ENCODE measurements around the gene MBOAT2.
"Not testable (repeated sequence)": the region's sequence is repeated elsewhere in the genome, so short reads cannot be mapped to it uniquely, and the experiment has no call there.

Gene MBOAT2

GRCh38 chr2:8965216-8965969 is 38.1 kb downstream of the MBOAT2 start:
- DNase-seq (ENCODE audit: low read depth in 2 of 3, low spot score in 2 of 3) = no peak

GRCh38 chr2:8962890-8963289 is 40.6 kb downstream of the MBOAT2 start:
- DNase-seq (ENCODE audit: low read depth in 2 of 3, low spot score in 2 of 3) = no peak

- no peak for DNase-seq (ENCODE audit: low read depth in 2 of 3, low spot score in 2 of 3)
These were observed 45.9 kb downstream of the MBOAT2 start for GRCh38 chr2:8957628-8958027.

- DNase-seq (ENCODE audit: low read depth in 2 of 3, low spot score in 2 of 3) = no peak
These were observed 46.7 kb downstream of the MBOAT2 start for GRCh38 chr2:8956774-8957173.

GRCh38 chr2:8954990-8955389 is 48.5 kb downstream of the MBOAT2 start:
- no peak for DNase-seq (ENCODE audit: low read depth in 2 of 3, low spot score in 2 of 3)

GRCh38 chr2:8953525-8953924 is 50.0 kb downstream of the MBOAT2 start:
- DNase-seq (ENCODE audit: low read depth in 2 of 3, low spot score in 2 of 3) = no peak

- DNase-seq (ENCODE audit: low read depth in 2 of 3, low spot score in 2 of 3) = no peak
These were observed 63.9 kb downstream of the MBOAT2 start for GRCh38 chr2:8939486-8940114.

- no peak for DNase-seq (ENCODE audit: low read depth in 2 of 3, low spot score in 2 of 3)
These were observed 65.1 kb downstream of the MBOAT2 start for GRCh38 chr2:8938384-8938783.

GRCh38 chr2:8935982-8936381 is 67.5 kb downstream of the MBOAT2 start:
- no peak for DNase-seq (ENCODE audit: low read depth in 2 of 3, low spot score in 2 of 3)

GRCh38 chr2:8934338-8934737 is 69.1 kb downstream of the MBOAT2 start:
- no peak for DNase-seq (ENCODE audit: low read depth in 2 of 3, low spot score in 2 of 3)

- DNase-seq (ENCODE audit: low read depth in 2 of 3, low spot score in 2 of 3) = no peak
These were observed 70.8 kb downstream of the MBOAT2 start for GRCh38 chr2:8932702-8933101.

- not testable (repeated sequence) for DNase-seq (ENCODE audit: low read depth in 2 of 3, low spot score in 2 of 3)
These were observed 73.3 kb downstream of the MBOAT2 start for GRCh38 chr2:8930185-8930584.

GRCh38 chr2:8929128-8929527 is 74.4 kb downstream of the MBOAT2 start:
- no peak for DNase-seq (ENCODE audit: low read depth in 2 of 3, low spot score in 2 of 3)

- DNase-seq (ENCODE audit: low read depth in 2 of 3, low spot score in 2 of 3) = no peak
These were observed 75.7 kb downstream of the MBOAT2 start for GRCh38 chr2:8927510-8928455.

GRCh38 chr2:8926356-8926755 is 77.1 kb downstream of the MBOAT2 start:
- no peak for DNase-seq (ENCODE audit: low read depth in 2 of 3, low spot score in 2 of 3)

GRCh38 chr2:8925411-8925810 is 78.1 kb downstream of the MBOAT2 start:
- no peak for DNase-seq (ENCODE audit: low read depth in 2 of 3, low spot score in 2 of 3)

GRCh38 chr2:8923183-8923582 is 80.3 kb downstream of the MBOAT2 start:
- DNase-seq (ENCODE audit: low read depth in 2 of 3, low spot score in 2 of 3) = no peak

GRCh38 chr2:8922431-8922830 is 81.1 kb downstream of the MBOAT2 start:
- DNase-seq (ENCODE audit: low read depth in 2 of 3, low spot score in 2 of 3) = no peak

- DNase-seq (ENCODE audit: low read depth in 2 of 3, low spot score in 2 of 3) = no peak
These were observed 85.1 kb downstream of the MBOAT2 start for GRCh38 chr2:8918412-8918811.

- DNase-seq (ENCODE audit: low read depth in 2 of 3, low spot score in 2 of 3) = no peak
These were observed 87.5 kb downstream of the MBOAT2 start for GRCh38 chr2:8915941-8916340.

- DNase-seq (ENCODE audit: low read depth in 2 of 3, low spot score in 2 of 3) = not testable (repeated sequence)
These were observed 89.7 kb downstream of the MBOAT2 start for GRCh38 chr2:8913767-8914166.

Measured in activated CD8-positive, alpha-beta memory T cell treated with anti-CD3 and anti-CD28 coated beads for 48 hours (primary cell).